ENCODE results near the gene ARAP3. TPM values are rescaled to one million over a fixed set of nuclear protein-coding genes. Genes with fewer than 3 reads are reported as not detected.
A peak's percentile ranks its signal among the peaks of the same experiment; 100 is the strongest.

The ARAP3 gene
- total and polyA plus RNA-seq, 2 experiments from 2014 or later: 18.4 to 33.2 TPM

GRCh38 chr5:141672841-141673813 lies 8.9 kb downstream of the ARAP3 start:
- no peak overlapping the region for H3K4me3 ChIP-seq
- peaks cover 34% of the 10 kb centered on the region for H3K4me1 ChIP-seq (ENCODE audit: insufficient read depth)
- ATAC-seq (peak; percentile 12), DNase-seq (ENCODE audit: low spot score) (peak; percentile 69)
- H3F3A ChIP-seq (replicated peaks; ENCODE audit: low read depth): peaks cover 14% of the 10 kb centered on the region
- H3K36me3 ChIP-seq (ENCODE audit: insufficient read depth): no peaks in the 10 kb centered on the region; the same call in 1 of the 2 replicates
- H3K27ac ChIP-seq (ENCODE audit: low read depth): peak overlapping the region; percentile 41; the same call in 1 of the 2 replicates
- no peaks in the 10 kb centered on the region for H3K9me2 ChIP-seq (ENCODE audit: insufficient read depth)
- peaks cover 25% of the 10 kb centered on the region for H3K4me1 Mint-ChIP-seq
- H4K20me1 ChIP-seq (replicated peaks; ENCODE audit: insufficient read depth): no peaks in the 10 kb centered on the region; the same call in 1 of the 2 replicates
- H3K9me3 Mint-ChIP-seq: no peaks in the 10 kb centered on the region; the same call in 2 of the 3 replicates
- H3K27me3 ChIP-seq (ENCODE audit: insufficient read depth): no peaks in the 10 kb centered on the region
- H3K4me2 ChIP-seq: peak overlapping the region; percentile 62; the same call in 1 of the 2 replicates
- peaks cover 58% of the 10 kb centered on the region for H3K36me3 Mint-ChIP-seq (ENCODE audit: low read depth)
- no peak overlapping the region; the same call in 2 of the 3 replicates for H3K4me3 Mint-ChIP-seq
- H2AFZ ChIP-seq: no peak overlapping the region
- H3K27ac Mint-ChIP-seq: peak overlapping the region; percentile 64; the same call in 1 of the 2 replicates
- H3K79me2 ChIP-seq (replicated peaks; ENCODE audit: insufficient read depth): peaks cover 7% of the 10 kb centered on the region; the same call in 1 of the 2 replicates
- H3K27me3 Mint-ChIP-seq (ENCODE audit: insufficient read depth, low read depth, poor library complexity): peaks cover 4% of the 10 kb centered on the region
- TF ChIP-seq CTCF (conservative IDR thresholded peaks at IDR 0.05; ENCODE audit: low read depth in 2 of 2) (no peak), JUNB (IDR thresholded peaks at IDR 0.05; ENCODE audit: unreplicated experiment) (no peak), EZH2phosphoT487 (IDR thresholded peaks at IDR 0.05; ENCODE audit: unreplicated experiment) (no peak), NANOG (IDR thresholded peaks at IDR 0.05; ENCODE audit: borderline replicate concordance) (no peak), ZNF462 (CRISPR knock-in tag; IDR thresholded peaks at IDR 0.05) (no peak), STAT1 (IDR thresholded peaks at IDR 0.05; ENCODE audit: unreplicated experiment) (no peak), POLR2AphosphoS5 (IDR thresholded peaks at IDR 0.05; ENCODE audit: low read depth) (0 out of 2 replicates have a peak, but pooled peaks have one; percentile 10), ZNF114 (CRISPR knock-in tag; IDR thresholded peaks at IDR 0.05) (no peak), EZH2 (IDR thresholded peaks at IDR 0.05; ENCODE audit: low read depth, unreplicated experiment) (no peak), ZNF331 (CRISPR knock-in tag; IDR thresholded peaks at IDR 0.05; ENCODE audit: low read depth) (no peak)
- TF ChIP-seq, protein P1, sequence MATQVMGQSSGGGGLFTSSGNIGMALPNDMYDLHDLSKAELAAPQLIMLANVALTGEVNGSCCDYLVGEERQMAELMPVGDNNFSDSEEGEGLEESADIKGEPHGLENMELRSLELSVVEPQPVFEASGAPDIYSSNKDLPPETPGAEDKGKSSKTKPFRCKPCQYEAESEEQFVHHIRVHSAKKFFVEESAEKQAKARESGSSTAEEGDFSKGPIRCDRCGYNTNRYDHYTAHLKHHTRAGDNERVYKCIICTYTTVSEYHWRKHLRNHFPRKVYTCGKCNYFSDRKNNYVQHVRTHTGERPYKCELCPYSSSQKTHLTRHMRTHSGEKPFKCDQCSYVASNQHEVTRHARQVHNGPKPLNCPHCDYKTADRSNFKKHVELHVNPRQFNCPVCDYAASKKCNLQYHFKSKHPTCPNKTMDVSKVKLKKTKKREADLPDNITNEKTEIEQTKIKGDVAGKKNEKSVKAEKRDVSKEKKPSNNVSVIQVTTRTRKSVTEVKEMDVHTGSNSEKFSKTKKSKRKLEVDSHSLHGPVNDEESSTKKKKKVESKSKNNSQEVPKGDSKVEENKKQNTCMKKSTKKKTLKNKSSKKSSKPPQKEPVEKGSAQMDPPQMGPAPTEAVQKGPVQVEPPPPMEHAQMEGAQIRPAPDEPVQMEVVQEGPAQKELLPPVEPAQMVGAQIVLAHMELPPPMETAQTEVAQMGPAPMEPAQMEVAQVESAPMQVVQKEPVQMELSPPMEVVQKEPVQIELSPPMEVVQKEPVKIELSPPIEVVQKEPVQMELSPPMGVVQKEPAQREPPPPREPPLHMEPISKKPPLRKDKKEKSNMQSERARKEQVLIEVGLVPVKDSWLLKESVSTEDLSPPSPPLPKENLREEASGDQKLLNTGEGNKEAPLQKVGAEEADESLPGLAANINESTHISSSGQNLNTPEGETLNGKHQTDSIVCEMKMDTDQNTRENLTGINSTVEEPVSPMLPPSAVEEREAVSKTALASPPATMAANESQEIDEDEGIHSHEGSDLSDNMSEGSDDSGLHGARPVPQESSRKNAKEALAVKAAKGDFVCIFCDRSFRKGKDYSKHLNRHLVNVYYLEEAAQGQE (IDR thresholded peaks at IDR 0.05; ENCODE audit: unreplicated experiment): no peak
- TF ChIP-seq, protein P2, sequence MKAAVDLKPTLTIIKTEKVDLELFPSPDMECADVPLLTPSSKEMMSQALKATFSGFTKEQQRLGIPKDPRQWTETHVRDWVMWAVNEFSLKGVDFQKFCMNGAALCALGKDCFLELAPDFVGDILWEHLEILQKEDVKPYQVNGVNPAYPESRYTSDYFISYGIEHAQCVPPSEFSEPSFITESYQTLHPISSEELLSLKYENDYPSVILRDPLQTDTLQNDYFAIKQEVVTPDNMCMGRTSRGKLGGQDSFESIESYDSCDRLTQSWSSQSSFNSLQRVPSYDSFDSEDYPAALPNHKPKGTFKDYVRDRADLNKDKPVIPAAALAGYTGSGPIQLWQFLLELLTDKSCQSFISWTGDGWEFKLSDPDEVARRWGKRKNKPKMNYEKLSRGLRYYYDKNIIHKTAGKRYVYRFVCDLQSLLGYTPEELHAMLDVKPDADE (IDR thresholded peaks at IDR 0.05): no peak
